ENCODE measurements around the gene OR52M1.

DNA sequence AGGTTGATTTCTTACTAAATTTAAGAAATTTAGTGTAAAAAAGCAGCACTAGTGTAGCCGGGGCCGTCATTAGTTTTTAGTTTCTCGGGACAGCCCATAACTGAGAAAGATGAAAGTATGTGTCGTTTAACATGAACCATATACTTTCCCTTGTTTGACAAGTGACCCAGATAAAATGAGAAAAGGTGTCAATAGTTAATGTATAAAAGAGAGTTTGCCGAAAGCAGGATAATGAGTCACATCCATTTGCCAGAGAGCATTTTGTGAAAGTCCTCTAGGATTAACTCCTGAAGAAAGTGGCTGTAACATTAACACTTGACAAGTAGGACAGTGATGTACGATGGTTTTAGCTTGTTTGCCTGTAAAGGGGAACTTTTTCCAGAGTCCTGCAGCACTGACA, 49.0 kb upstream of the OR52M1 start:
- TF ChIP-seq, protein P1, sequence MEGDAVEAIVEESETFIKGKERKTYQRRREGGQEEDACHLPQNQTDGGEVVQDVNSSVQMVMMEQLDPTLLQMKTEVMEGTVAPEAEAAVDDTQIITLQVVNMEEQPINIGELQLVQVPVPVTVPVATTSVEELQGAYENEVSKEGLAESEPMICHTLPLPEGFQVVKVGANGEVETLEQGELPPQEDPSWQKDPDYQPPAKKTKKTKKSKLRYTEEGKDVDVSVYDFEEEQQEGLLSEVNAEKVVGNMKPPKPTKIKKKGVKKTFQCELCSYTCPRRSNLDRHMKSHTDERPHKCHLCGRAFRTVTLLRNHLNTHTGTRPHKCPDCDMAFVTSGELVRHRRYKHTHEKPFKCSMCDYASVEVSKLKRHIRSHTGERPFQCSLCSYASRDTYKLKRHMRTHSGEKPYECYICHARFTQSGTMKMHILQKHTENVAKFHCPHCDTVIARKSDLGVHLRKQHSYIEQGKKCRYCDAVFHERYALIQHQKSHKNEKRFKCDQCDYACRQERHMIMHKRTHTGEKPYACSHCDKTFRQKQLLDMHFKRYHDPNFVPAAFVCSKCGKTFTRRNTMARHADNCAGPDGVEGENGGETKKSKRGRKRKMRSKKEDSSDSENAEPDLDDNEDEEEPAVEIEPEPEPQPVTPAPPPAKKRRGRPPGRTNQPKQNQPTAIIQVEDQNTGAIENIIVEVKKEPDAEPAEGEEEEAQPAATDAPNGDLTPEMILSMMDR (IDR thresholded peaks at IDR 0.05; ENCODE audit: low read length), result no peak
- TF ChIP-seq EZH2 (optimal IDR thresholded peaks at IDR 0.05; ENCODE audit: low read depth, low read length) (no peak), EZH2phosphoT487 (IDR thresholded peaks at IDR 0.05; ENCODE audit: low read length) (no peak)

Data from MM.1S (cell line).